ENCODE measurements around the gene COPS2.

Gene COPS2

GRCh38 chr15:49155834-49156627 lies 632 bp upstream of the COPS2 start:
- DNase-seq: no peak

- no peak for DNase-seq
Measured at GRCh38 chr15:49154799-49155109, 645 bp downstream of the COPS2 start.

DNA sequence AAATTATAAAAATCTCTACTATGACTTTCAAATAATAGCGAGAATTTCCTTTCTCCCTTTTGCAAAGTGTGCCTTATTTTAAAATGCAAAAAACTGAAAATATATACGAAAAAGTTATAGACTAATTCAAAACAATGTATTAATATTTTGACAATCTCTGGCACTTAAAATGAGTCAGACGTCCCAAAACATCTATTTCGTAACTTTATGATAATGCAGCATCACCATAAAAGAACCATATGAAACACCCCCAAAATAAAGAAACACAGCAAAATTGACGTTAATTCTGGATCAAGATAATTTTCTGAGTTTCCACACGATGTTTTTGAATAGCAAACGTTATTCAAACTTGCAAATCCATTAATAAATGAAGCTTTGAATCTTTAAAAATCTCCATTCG lies 1.0 kb downstream of the COPS2 start:
- DNase-seq: no peak

DNA sequence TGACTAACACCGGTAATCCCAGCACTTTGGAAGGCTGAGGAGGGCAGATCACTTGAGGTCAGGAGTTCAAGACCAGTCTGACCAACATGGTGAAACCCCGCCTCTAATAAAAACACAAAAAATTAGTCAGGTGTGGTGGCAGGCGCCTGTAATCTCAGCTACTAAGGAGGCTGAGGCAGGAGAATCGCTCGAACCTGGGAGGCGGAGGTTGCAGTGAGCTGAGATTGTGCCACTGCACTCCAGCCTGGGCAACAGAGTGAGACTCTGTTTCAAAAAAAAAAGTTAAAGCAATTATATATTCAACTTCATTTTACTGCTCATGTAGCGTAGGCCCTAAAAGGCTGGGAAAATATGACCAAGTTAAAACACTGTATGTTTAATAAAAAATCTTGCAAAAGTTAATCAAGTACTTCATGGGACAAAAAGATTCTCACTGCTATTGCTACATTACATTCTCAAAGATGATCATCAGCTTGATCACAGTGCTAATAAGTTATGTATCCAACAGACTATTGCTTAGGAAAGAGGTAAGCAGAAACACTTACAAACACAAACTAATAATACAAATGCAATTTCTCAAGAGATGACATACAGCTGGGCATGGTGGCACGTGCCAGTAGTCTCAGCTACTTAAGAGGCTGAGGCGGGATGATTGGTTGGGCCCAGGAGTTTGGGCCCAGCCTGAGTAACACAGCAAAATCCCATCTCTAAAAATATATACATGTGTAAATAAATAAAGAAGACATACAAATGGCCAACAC lies 2.7 kb downstream of the COPS2 start:
- no peak for DNase-seq

GRCh38 chr15:49151831-49152230 lies 3.6 kb downstream of the COPS2 start:
- no peak for DNase-seq

GRCh38 chr15:49148727-49149126 lies 6.7 kb downstream of the COPS2 start:
- no peak for DNase-seq

- DNase-seq: no peak
Measured at GRCh38 chr15:49148298-49148697, 7.1 kb downstream of the COPS2 start.

DNA sequence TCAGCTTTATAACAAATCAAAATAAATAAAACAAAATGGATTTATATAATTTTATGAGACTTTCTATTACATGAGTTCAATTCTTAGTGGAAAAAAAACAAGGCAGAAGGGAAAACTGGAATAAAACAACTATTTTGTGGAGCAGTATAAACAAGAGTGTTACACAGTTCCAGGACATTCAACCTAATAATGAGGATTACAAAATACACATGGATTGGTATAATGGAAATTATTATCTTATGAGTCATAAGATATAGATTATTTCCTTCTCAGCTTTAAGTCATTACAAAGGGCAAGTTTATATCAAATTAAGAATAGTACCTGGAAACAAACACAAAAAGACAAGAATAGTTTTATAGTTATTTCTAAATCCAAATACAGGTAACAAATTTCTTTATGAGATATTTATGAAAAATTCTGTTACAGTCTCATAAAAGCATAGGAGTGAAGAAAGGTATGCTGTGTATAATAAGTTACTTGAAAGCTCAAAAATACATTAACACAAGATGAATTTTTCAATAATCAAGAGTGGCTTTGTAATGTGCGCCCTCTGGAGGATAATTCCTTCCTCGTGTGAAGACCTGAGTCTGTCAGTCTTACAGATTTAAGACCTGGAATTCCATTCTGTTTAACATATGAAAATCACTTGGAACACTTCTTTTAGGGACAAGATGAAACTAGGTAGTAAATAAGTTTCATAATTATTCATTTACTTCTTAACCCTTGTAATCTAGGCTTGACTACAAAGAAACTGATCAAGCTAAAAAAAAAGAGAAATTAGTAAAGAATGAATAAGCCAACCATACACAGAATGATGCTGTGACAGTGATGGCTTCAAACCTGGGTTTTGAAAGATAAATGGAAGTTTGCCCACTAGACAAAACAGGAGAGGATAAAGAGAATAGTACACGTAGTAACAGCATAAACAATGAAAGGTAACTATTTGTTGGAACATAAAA lies 9.5 kb downstream of the COPS2 start:
- no peak for DNase-seq

- no peak for DNase-seq
Measured at GRCh38 chr15:49137861-49138260, 17.5 kb downstream of the COPS2 start.

- no peak for DNase-seq
Measured at GRCh38 chr15:49135911-49136310, 19.5 kb downstream of the COPS2 start.

- DNase-seq: no peak
Measured at GRCh38 chr15:49135342-49135857, 20.0 kb downstream of the COPS2 start.

GRCh38 chr15:49134683-49135341 lies 20.6 kb downstream of the COPS2 start:
- no peak for DNase-seq

DNA sequence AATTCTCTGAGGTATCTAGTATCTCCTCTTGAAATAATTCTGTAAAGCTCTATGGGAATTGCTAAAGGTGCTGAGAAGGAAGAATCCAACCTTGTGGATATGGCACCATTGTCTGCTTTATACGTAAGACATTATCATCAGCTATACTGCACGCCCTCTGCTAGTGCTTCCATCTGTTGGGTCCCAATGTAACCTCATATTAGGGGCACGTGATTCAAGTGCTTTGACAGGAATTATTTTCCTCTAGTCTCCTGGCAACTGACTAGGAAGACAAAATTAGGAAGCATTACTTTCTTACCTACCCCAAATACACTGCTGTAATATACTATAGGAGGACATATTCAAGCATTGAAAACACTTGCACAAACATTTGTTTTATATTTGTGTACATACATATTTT lies 24.0 kb downstream of the COPS2 start:
- DNase-seq: no peak

DNA sequence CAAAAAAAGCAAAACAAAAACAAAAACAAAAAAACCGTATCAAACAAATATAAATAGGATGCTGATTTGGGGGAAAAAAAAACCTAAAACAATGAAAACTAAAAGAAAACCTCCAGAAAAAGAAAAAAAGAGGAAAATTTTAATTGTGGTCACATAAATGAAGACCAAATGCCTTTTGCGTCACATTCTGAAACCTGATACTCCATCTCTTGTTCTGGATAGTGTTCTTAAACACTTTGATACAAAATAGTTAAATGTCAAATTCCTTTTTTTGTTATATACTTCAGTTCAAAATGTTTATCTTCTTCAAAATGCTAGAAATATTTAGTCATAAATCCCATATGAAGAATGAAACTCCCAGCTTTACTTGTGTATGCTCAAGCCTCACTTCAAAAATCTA lies 31.0 kb downstream of the COPS2 start:
- DNase-seq: no peak

GRCh38 chr15:49122541-49123062 lies 32.8 kb downstream of the COPS2 start:
- DNase-seq: no peak

DNA sequence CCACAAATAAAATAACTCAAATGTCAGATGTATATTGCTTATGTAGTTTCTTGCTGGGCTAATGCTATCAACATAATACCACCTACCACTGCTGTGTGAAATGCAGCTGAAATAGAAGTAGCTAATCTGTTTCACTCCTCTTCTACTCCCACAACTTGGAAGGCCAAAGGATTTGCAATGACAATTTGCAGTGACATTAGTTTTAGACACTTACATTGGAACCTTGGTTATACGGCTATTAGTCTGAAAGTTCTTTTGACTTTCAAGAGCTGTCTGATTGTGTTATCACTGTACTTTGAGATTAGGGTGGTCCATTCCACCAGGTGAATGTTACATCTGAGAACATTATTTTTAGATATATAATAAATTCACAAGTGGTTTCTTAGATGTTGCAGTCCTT lies 33.5 kb downstream of the COPS2 start:
- DNase-seq: no peak

- no peak for DNase-seq
Measured at GRCh38 chr15:49120832-49121231, 34.6 kb downstream of the COPS2 start.

GRCh38 chr15:49116108-49116857 lies 39.1 kb downstream of the COPS2 start:
- no peak for DNase-seq

GRCh38 chr15:49115062-49115461 lies 40.3 kb downstream of the COPS2 start:
- no peak for DNase-seq

- no peak for DNase-seq
Measured at GRCh38 chr15:49110158-49110944, 45.0 kb downstream of the COPS2 start.

GRCh38 chr15:49103002-49103401 lies 52.4 kb downstream of the COPS2 start:
- no peak for DNase-seq

Data from activated CD8-positive, alpha-beta memory T cell treated with anti-CD3 and anti-CD28 coated beads, Interleukin-2, amount 50 U/mL, for 48 hours (primary cell).